Trophoblast cell (in vitro differentiated cells and primary cell): ENCODE data around the gene ZSCAN12.

Source experiments
- DNase-seq, 2 donors: peaks; one replicate each; pipeline ENCODE4 v3.0.0-alpha.2; 2016
- H2AFZ ChIP-seq: 2 replicates; pipeline ENCODE4 v1.6.1; 2013; ENCODE audit warnings: low read length, moderate library complexity, mild to moderate bottlenecking; ENCODE audit not compliant: insufficient read depth, poor library complexity
- H2AK5ac ChIP-seq: 2 replicates; pipeline ENCODE4 v1.6.1; 2013; ENCODE audit warnings: mild to moderate bottlenecking, low read length
- H2BK120ac ChIP-seq: 2 replicates; pipeline ENCODE4 v1.6.1; 2013; ENCODE audit warnings: low read length, mild to moderate bottlenecking, moderate library complexity; ENCODE audit not compliant: insufficient read depth, poor library complexity
- H2BK12ac ChIP-seq: 2 replicates; pipeline ENCODE4 v1.6.1; 2013; ENCODE audit warnings: mild to moderate bottlenecking, low read length, moderate library complexity
- H2BK5ac ChIP-seq: 2 replicates; pipeline ENCODE4 v1.6.1; 2013; ENCODE audit warnings: low read length, low read depth, moderate library complexity, mild to moderate bottlenecking; ENCODE audit not compliant: poor library complexity
- H3K14ac ChIP-seq: 2 replicates; pipeline ENCODE4 v1.6.1; 2013; ENCODE audit warnings: mild to moderate bottlenecking, low read length
- H3K18ac ChIP-seq: 2 replicates; pipeline ENCODE4 v1.6.1; 2013; ENCODE audit warnings: mild to moderate bottlenecking, low read length
- H3K23ac ChIP-seq: 2 replicates; pipeline ENCODE4 v1.6.1; 2013; ENCODE audit warnings: low read length
- H3K27ac ChIP-seq: 2 replicates; pipeline ENCODE4 v1.5.1; 2013; ENCODE audit warnings: low read depth, mild to moderate bottlenecking, inconsistent platforms, low read length, moderate library complexity
- H3K27me3 ChIP-seq: 2 replicates; pipeline ENCODE4 v1.6.1; 2013; ENCODE audit warnings: inconsistent platforms, mild to moderate bottlenecking, low read length, moderate library complexity; ENCODE audit not compliant: insufficient read depth
- H3K36me3 ChIP-seq, 2 experiments: 1 replicate in 1 of 2; 2 replicates in 1 of 2; pipeline ENCODE4 v1.6.1; 2013; ENCODE audit warnings: low read length in 2 of 2, mild to moderate bottlenecking in 2 of 2, moderate library complexity in 1 of 2; ENCODE audit not compliant: insufficient read depth in 2 of 2, control insufficient read depth in 1 of 2
- H3K4ac ChIP-seq: 2 replicates; pipeline ENCODE4 v1.6.1; 2013; ENCODE audit warnings: low read depth, mild to moderate bottlenecking, low read length, moderate library complexity
- H3K4me1 ChIP-seq, 2 experiments: 1 replicate in 1 of 2; 2 replicates in 1 of 2; pipeline ENCODE4 v1.6.1; 2013; ENCODE audit warnings: low read length in 2 of 2, mild to moderate bottlenecking in 2 of 2, moderate library complexity in 1 of 2; ENCODE audit not compliant: insufficient read depth in 2 of 2, control insufficient read depth in 1 of 2
- H3K4me2 ChIP-seq: 2 replicates; pipeline ENCODE4 v1.6.1; 2013; ENCODE audit warnings: inconsistent platforms, mild to moderate bottlenecking, low read length, moderate library complexity
- H3K4me3 ChIP-seq: 2 replicates; pipeline ENCODE4 v1.5.1; 2013; ENCODE audit warnings: mild to moderate bottlenecking, low read depth, low read length, inconsistent platforms
- H3K79me1 ChIP-seq: one replicate; pipeline ENCODE4 v1.6.1; 2013; ENCODE audit warnings: low read length
- H3K79me2 ChIP-seq: 2 replicates; pipeline ENCODE4 v1.6.1; 2013; ENCODE audit warnings: low read length, mild to moderate bottlenecking; ENCODE audit not compliant: control insufficient read depth, insufficient read depth, poor library complexity
- H3K9ac ChIP-seq: 2 replicates; pipeline ENCODE4 v1.6.1; 2013; ENCODE audit warnings: mild to moderate bottlenecking, low read length
- H3K9me3 ChIP-seq: 2 replicates; pipeline ENCODE4 v1.6.1; 2013; ENCODE audit warnings: low read depth, mild to moderate bottlenecking, control low read depth, inconsistent platforms, low read length; ENCODE audit not compliant: insufficient read depth
- H4K12ac ChIP-seq: 2 replicates; pipeline ENCODE4 v1.6.1; 2013; ENCODE audit warnings: low read depth, mild to moderate bottlenecking, low read length, moderate library complexity
- H4K8ac ChIP-seq: 2 replicates; pipeline ENCODE4 v1.6.1; 2013; ENCODE audit warnings: low read depth, mild to moderate bottlenecking, low read length, moderate library complexity
- H4K91ac ChIP-seq: one replicate; pipeline ENCODE4 v1.6.1; 2013; ENCODE audit warnings: low read depth, mild to moderate bottlenecking, low read length, moderate library complexity
- WGBS: extraction: QIAGEN DNeasy Blood & Tissue Kit; methylation state at CpG from one replicate; pipeline ENCODE4 v1.1.7; 2013; ENCODE audit warnings: missing lambda C conversion rate; ENCODE audit not compliant: insufficient read length, insufficient coverage; ENCODE audit errors: extremely low coverage; 5-methylcytosine and 5-hydroxymethylcytosine counted together

Gene ZSCAN12

GRCh38 chr6:28347119-28347518, 52.4 kb downstream of the ZSCAN12 start:
- Histone ChIP-seq H3K9ac (no peak overlapping the region), H4K91ac (no peak overlapping the region), H2BK120ac (no peak overlapping the region), H2BK5ac (no peak overlapping the region), H3K79me1 (peaks cover 5% of the 10 kb centered on the region), H2AK5ac (no peak overlapping the region), H4K12ac (no peak overlapping the region), H3K27me3 (no peaks in the 10 kb centered on the region), H3K4me3 (no peak overlapping the region), H3K23ac (no peak overlapping the region), H3K14ac (no peak overlapping the region), H3K36me3 (no peaks in the 10 kb centered on the region), H3K9me3 (no peaks in the 10 kb centered on the region), H3K18ac (no peak overlapping the region), H4K8ac (no peak overlapping the region), H3K4ac (no peak overlapping the region), H3K4me1 (peaks cover 0 to 3% of the 10 kb centered on the region in 2 experiments), H3K4me2 (no peak overlapping the region), H2BK12ac (no peak overlapping the region), H3K79me2 (peaks cover 4% of the 10 kb centered on the region), H2AFZ (no peak overlapping the region), H3K27ac (no peak overlapping the region)
- DNase-seq = no peak
- no CpG with 5 or more reads among the region's 2 CpGs for WGBS

- Histone ChIP-seq H3K4ac (no peak overlapping the region), H2BK5ac (no peak overlapping the region), H3K4me1 (no peaks in the 10 kb centered on the region), H4K12ac (no peak overlapping the region), H3K14ac (no peak overlapping the region), H3K27me3 (no peaks in the 10 kb centered on the region), H3K36me3 (no peaks in the 10 kb centered on the region), H4K91ac (no peak overlapping the region), H3K27ac (no peak overlapping the region), H3K9me3 (no peaks in the 10 kb centered on the region), H3K18ac (no peak overlapping the region), H2AK5ac (no peak overlapping the region), H3K4me3 (no peak overlapping the region), H3K9ac (no peak overlapping the region), H2BK120ac (no peak overlapping the region), H2AFZ (no peak overlapping the region), H4K8ac (no peak overlapping the region), H3K23ac (no peak overlapping the region), H2BK12ac (no peak overlapping the region), H3K79me2 (peaks cover 4% of the 10 kb centered on the region), H3K4me2 (no peak overlapping the region), H3K79me1 (peaks cover 4% of the 10 kb centered on the region)
- no peak for DNase-seq
- no CpG with 5 or more reads among the region's 1 CpG for whole genome bisulfite sequencing
Measured at GRCh38 chr6:28345201-28345600, 54.3 kb downstream of the ZSCAN12 start.

- Histone ChIP-seq H3K79me2 (no peaks in the 10 kb centered on the region), H2BK5ac (no peak overlapping the region)
- DNase-seq = no peak
Measured at GRCh38 chr6:28343898-28344677, 55.5 kb downstream of the ZSCAN12 start.

GRCh38 chr6:28340310-28341095, 59.0 kb downstream of the ZSCAN12 start:
- no CpG with 5 or more reads among the region's 1 CpG for WGBS

More at GRCh38 chr6:28343898-28344677, 55.5 kb downstream of the ZSCAN12 start:
- H3K4ac ChIP-seq = no peak overlapping the region
- no peak overlapping the region for H2AFZ ChIP-seq
- H3K4me1 ChIP-seq = no peaks in the 10 kb centered on the region
- no peak overlapping the region for H2AK5ac ChIP-seq
- H3K9me3 ChIP-seq = no peaks in the 10 kb centered on the region
- H2BK120ac ChIP-seq = no peak overlapping the region
- H2BK12ac ChIP-seq = no peak overlapping the region
- H3K4me2 ChIP-seq = no peak overlapping the region
- no peak overlapping the region for H3K23ac ChIP-seq
- H3K36me3 ChIP-seq = no peaks in the 10 kb centered on the region
- no peak overlapping the region for H3K9ac ChIP-seq
- no peak overlapping the region for H4K8ac ChIP-seq
- no peak overlapping the region for H3K14ac ChIP-seq
- H4K12ac ChIP-seq = no peak overlapping the region
- H3K79me1 ChIP-seq = no peaks in the 10 kb centered on the region
- no peak overlapping the region for H3K27ac ChIP-seq
- H3K18ac ChIP-seq = no peak overlapping the region
- H3K27me3 ChIP-seq = no peaks in the 10 kb centered on the region
- no peak overlapping the region for H3K4me3 ChIP-seq
- no CpG with 5 or more reads among the region's 1 CpG for WGBS
- H4K91ac ChIP-seq = no peak overlapping the region

More at GRCh38 chr6:28340310-28341095, 59.0 kb downstream of the ZSCAN12 start:
- no peaks in the 10 kb centered on the region for H3K36me3 ChIP-seq
- H3K79me1 ChIP-seq = peaks cover 7% of the 10 kb centered on the region
- H3K9ac ChIP-seq = no peak overlapping the region
- no peak overlapping the region for H3K4ac ChIP-seq
- H2AFZ ChIP-seq = no peak overlapping the region
- no peak overlapping the region for H4K91ac ChIP-seq
- H3K18ac ChIP-seq = no peak overlapping the region
- no peak overlapping the region for H3K23ac ChIP-seq
- no peak overlapping the region for H4K12ac ChIP-seq
- H2AK5ac ChIP-seq = no peak overlapping the region
- H3K14ac ChIP-seq = no peak overlapping the region
- H3K4me1 ChIP-seq = peaks cover 0 to 3% of the 10 kb centered on the region in 2 experiments
- no peak overlapping the region for H3K4me3 ChIP-seq
- H3K4me2 ChIP-seq = no peak overlapping the region
- H2BK5ac ChIP-seq = no peak overlapping the region
- H4K8ac ChIP-seq = no peak overlapping the region
- H3K79me2 ChIP-seq = peaks cover 2% of the 10 kb centered on the region
- DNase-seq = no peak
- H2BK12ac ChIP-seq = no peak overlapping the region
- no peaks in the 10 kb centered on the region for H3K27me3 ChIP-seq
- H2BK120ac ChIP-seq = no peak overlapping the region
- H3K27ac ChIP-seq = no peak overlapping the region
- H3K9me3 ChIP-seq = no peaks in the 10 kb centered on the region
